B cell (primary cell): Measurements from ENCODE around the gene EXD3. TPM values are rescaled to one million over a fixed set of nuclear protein-coding genes. Genes with fewer than 3 reads are reported as not detected.

Experiments
- ATAC-seq: fragments of 200-7000 bp; cut with Tn5 transposase; one replicate; pipeline ENCODE4 v1.10.0; 2021; ENCODE audit warnings: low read depth, mild to moderate bottlenecking, moderate number of reproducible peaks, moderate library complexity
- CTCF ChIA-PET: fragments of 350-600 bp; sonication (Branson Sonifier 250); formaldehyde crosslinking; loops from one replicate; lab custom pipeline; 2021; ENCODE audit warnings: antibody characterized with exemption, inconsistent platforms; lab: Charles Lee
- POLR2A ChIA-PET: fragments of 350-600 bp; sonication (Branson Sonifier 250); formaldehyde crosslinking; loops from one replicate; lab custom pipeline; 2021; ENCODE audit warnings: antibody characterized with exemption; lab: Charles Lee
- DNase-seq: peaks from one replicate; pipeline ENCODE4 v3.0.0; 2013
- H2AFZ ChIP-seq: 2 replicates; pipeline ENCODE4 v1.6.1; 2012; ENCODE audit warnings: mild to moderate bottlenecking, low read depth, low read length; ENCODE audit not compliant: insufficient read depth, poor library complexity, severe bottlenecking
- H3K27ac ChIP-seq, 2 donors: 1 replicate in 1 of 2; 2 replicates in 1 of 2; pipeline ENCODE4 v1.5.1; 2012 to 2013; ENCODE audit warnings: low read length in 2 of 2, mild to moderate bottlenecking in 2 of 2, moderate library complexity in 1 of 2
- H3K27me3 ChIP-seq, 4 experiments: fragments of 200-600 bp in 1 of 4; sonication (generic) in 1 of 4; replicated peaks in 1 of 4; 1 replicate in 2 of 4; 2 replicates in 2 of 4; pipeline versions ENCODE4 v1.6.1 to v1.7.0; 2013 to 2016; ENCODE audit warnings: low read length in 3 of 4, mild to moderate bottlenecking in 2 of 4, mixed read lengths in 1 of 4, moderate library complexity in 1 of 4; ENCODE audit not compliant: insufficient read depth in 4 of 4, control insufficient read depth in 3 of 4; ENCODE audit errors: control extremely low read depth in 1 of 4
- H3K36me3 ChIP-seq, 2 experiments: replicated peaks in 1 of 2; 1 replicate in 1 of 2; 2 replicates in 1 of 2; pipeline versions ENCODE4 v1.6.1 to v1.7.1; 2013; ENCODE audit warnings: low read length in 1 of 2; ENCODE audit not compliant: insufficient read depth in 2 of 2, control insufficient read depth in 1 of 2; ENCODE audit errors: control extremely low read depth in 1 of 2, extremely low read depth in 1 of 2
- H3K4me1 ChIP-seq, 2 donors: fragments of 200-600 bp in 1 of 2; sonication (generic) in 1 of 2; 1 replicate in 1 of 2; 2 replicates in 1 of 2; pipeline versions ENCODE4 v1.5.1 to v1.6.1; 2013 to 2017; ENCODE audit warnings: low read length in 2 of 2; ENCODE audit not compliant: control insufficient read depth in 2 of 2, insufficient read depth in 2 of 2
- H3K4me2 ChIP-seq: replicated peaks from 2 replicates; pipeline ENCODE3; 2012; ENCODE audit warnings: mild to moderate bottlenecking, low read depth, low read length; ENCODE audit not compliant: poor library complexity, severe bottlenecking
- H3K4me3 ChIP-seq, 5 experiments: fragments of 200-600 bp in 1 of 5; sonication (generic) in 1 of 5; 1 replicate in 3 of 5; 2 replicates in 2 of 5; pipeline versions ENCODE4 v1.5.1 to v1.7.0; 2011 to 2016; ENCODE audit warnings: low read length in 4 of 5, mild to moderate bottlenecking in 4 of 5, low read depth in 2 of 5, control low read depth in 1 of 5, moderate library complexity in 1 of 5; ENCODE audit not compliant: insufficient read depth in 1 of 5; ENCODE audit errors: control extremely low read depth in 1 of 5, extremely low read depth in 1 of 5
- H3K79me2 ChIP-seq: fragments of 200-600 bp; sonication (generic); one replicate; pipeline ENCODE4 v1.6.0; 2016; ENCODE audit warnings: low read length; ENCODE audit not compliant: control insufficient read depth, insufficient read depth
- H3K9ac ChIP-seq: fragments of 200-600 bp; sonication (generic); 2 replicates; pipeline ENCODE4 v1.6.1; 2017; ENCODE audit warnings: mild to moderate bottlenecking, low read length, moderate library complexity
- H3K9me3 ChIP-seq, 3 donors: one replicate each; pipeline versions ENCODE4 v1.6.1 to v1.7.1; 2013; ENCODE audit warnings: low read length in 2 of 3; ENCODE audit not compliant: control insufficient read depth in 2 of 3, insufficient read depth in 1 of 3; ENCODE audit errors: control extremely low read depth in 1 of 3
- H4K20me1 ChIP-seq: 2 replicates; pipeline ENCODE4 v1.6.0; 2012; ENCODE audit warnings: mild to moderate bottlenecking, low read length; ENCODE audit not compliant: insufficient read depth, control insufficient read depth, poor library complexity, severe bottlenecking
- H3K27ac Mint-ChIP-seq: one replicate; pipeline ENCODE4 v1.8.0; 2021; ENCODE audit warnings: mixed read lengths
- H3K27me3 Mint-ChIP-seq: one replicate; pipeline ENCODE4 v1.8.0; 2021; ENCODE audit warnings: mixed read lengths
- H3K4me1 Mint-ChIP-seq: one replicate; pipeline ENCODE4 v1.8.0; 2021; ENCODE audit warnings: mixed read lengths
- H3K4me3 Mint-ChIP-seq: one replicate; pipeline ENCODE4 v1.8.0; 2021; ENCODE audit warnings: mixed read lengths
- H3K9me3 Mint-ChIP-seq: one replicate; pipeline ENCODE4 v1.8.0; 2022; ENCODE audit warnings: mixed read lengths; ENCODE audit not compliant: insufficient read depth
- EZH2 ChIP-seq: IDR thresholded peaks from 2 replicates; pipeline ENCODE4 v1.6.1; 2012; ENCODE audit warnings: borderline replicate concordance, low read depth, mild to moderate bottlenecking, moderate library complexity, low read length; ENCODE audit not compliant: insufficient read depth, poor library complexity, severe bottlenecking
- WGBS: methylation state at CpG from one replicate; pipeline ENCODE4 v1.1.5; 2013; ENCODE audit warnings: missing lambda C conversion rate; ENCODE audit not compliant: insufficient coverage; 5-methylcytosine and 5-hydroxymethylcytosine counted together
- intact Hi-C: fragments of 100-400 bp; cut with micrococcal nuclease; formaldehyde crosslinking; loops from one replicate; pipeline ENCODE4 v1.10.0; 2022
- polyA plus RNA-seq: library from polyadenylated mRNA; depleted of rRNA; stranded (reverse); fragments of >200 nt; gene quantifications from 2 replicates; pipeline ENCODE4 v1.2.3, GENCODE V29; 2012
- total RNA-seq, 2 donors: library from RNA; stranded (reverse); fragments of 120-200 nt in 1 of 2; gene quantifications; 1 replicate in 1 of 2; 2 replicates in 1 of 2; pipeline versions ENCODE4 v1.2.3 to v1.2.4, GENCODE V29; 2013 to 2022
- TF ChIP-seq, protein P1 (sequence below): fragments of 200-600 bp; IDR thresholded peaks from one replicate; pipeline ENCODE4 v1.8.0; 2022; ENCODE audit warnings: antibody characterized with exemption, mild to moderate bottlenecking

Gene EXD3
- total and polyA plus RNA-seq, 2 donors (not counting 1 experiment from before 2014, with no cell fraction given): 22.5 to 23.7 TPM

DNA sequence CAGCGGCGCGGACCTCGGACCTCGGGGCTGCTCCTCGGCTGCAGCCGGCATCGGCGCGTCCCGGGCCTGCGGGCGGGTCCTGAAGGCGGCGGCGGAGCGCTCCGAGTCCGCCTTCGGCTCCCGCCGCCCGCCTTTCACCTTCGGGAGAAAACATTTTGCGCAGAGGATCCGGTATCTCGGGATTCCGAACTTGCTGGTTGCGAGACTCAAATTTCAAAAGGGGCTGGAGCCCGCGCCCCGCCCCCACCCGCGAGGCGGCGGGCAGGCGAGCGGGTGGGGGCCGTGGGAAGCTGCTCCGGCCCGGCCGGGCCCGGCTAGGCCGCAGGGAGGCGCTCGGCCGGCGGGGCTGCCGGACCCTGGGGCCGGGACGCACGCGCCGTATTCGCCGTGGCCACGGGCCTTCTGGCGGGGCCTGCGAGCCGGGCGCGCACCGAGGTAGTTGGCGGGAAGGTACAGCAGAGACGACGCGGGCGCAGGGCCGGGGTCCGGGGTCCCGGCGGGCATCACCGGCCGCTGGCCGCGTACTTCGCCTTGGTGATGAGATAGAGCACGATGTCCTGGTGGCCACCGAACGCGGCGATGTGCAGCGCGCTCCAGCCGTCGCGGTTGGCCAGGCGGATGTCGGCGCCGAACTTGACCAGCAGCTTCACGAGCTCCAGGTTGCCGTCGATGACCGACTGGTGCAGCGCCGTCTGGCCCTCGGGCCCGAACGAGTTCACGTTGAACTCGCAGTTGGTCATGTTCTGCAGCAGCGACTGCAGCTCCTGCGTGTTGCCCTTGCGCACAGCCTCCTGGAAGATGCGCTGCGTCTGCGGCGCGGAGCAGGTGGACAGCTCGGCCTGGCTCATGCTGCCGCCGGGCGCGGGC lies 121.6 kb downstream of the EXD3 start:
- Histone ChIP-seq H3K9me3 (peaks cover 0 to 26% (median 0%) of the 10 kb centered on the region in 3 donors), H3K4me3 (peak overlapping the region; percentile 35 to 58 (median 46)), H4K20me1 (peaks cover 9% of the 10 kb centered on the region), H3K4me1 (peaks cover 46 to 48% of the 10 kb centered on the region in 2 donors), H3K27ac (no peak overlapping the region), H3K36me3 (no peaks in the 10 kb centered on the region), H3K4me2 (peak overlapping the region; percentile 94), H3K27me3 (peaks cover 0 to 70% (median 41%) of the 10 kb centered on the region in 4 experiments), H2AFZ (peak overlapping the region; percentile 64), H3K9ac (peak overlapping the region; percentile 63), H3K79me2 (no peaks in the 10 kb centered on the region)
- Mint-ChIP-seq H3K27me3 (peaks cover 18% of the 10 kb centered on the region), H3K4me3 (peak overlapping the region; percentile 83), H3K27ac (peak overlapping the region; percentile 20), H3K9me3 (no peaks in the 10 kb centered on the region), H3K4me1 (peaks cover 24% of the 10 kb centered on the region)
- peak; percentile 67 for DNase-seq
- TF ChIP-seq, protein P1, sequence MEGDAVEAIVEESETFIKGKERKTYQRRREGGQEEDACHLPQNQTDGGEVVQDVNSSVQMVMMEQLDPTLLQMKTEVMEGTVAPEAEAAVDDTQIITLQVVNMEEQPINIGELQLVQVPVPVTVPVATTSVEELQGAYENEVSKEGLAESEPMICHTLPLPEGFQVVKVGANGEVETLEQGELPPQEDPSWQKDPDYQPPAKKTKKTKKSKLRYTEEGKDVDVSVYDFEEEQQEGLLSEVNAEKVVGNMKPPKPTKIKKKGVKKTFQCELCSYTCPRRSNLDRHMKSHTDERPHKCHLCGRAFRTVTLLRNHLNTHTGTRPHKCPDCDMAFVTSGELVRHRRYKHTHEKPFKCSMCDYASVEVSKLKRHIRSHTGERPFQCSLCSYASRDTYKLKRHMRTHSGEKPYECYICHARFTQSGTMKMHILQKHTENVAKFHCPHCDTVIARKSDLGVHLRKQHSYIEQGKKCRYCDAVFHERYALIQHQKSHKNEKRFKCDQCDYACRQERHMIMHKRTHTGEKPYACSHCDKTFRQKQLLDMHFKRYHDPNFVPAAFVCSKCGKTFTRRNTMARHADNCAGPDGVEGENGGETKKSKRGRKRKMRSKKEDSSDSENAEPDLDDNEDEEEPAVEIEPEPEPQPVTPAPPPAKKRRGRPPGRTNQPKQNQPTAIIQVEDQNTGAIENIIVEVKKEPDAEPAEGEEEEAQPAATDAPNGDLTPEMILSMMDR: no peak
- TF ChIP-seq EZH2: peak; percentile 93
- ChIA-PET POLR2A (interaction anchor here (0.9 to 1.9 kb wide), 5 partner anchors 11 to 122 kb away, joined by 3 to 6 read pairs (median 5); partner anchors contain the start of genes EXD3, NOXA1 and TUBB4B), CTCF (interaction anchor here (0.8 to 4.1 kb wide), 20 partner anchors 8 to 234 kb away, joined by 3 to 25 read pairs (median 4); partner anchors contain the start of genes EXD3, MAN1B1 and NOXA1)
- 1% methylated on average over 115 of the region's 115 CpGs for WGBS
- no peak for ATAC-seq
- intact Hi-C loops: no loop called here
